Epithelial cell of esophagus (primary cell): ENCODE measurements around the gene HSBP1.
A peak's percentile ranks its signal among the peaks of the same experiment; 100 is the strongest.

Experiments
- DNase-seq: peaks from one replicate; pipeline ENCODE4 v3.0.0; 2010; ENCODE audit warnings: low read depth
- H3K4me3 ChIP-seq: 2 replicates; pipeline ENCODE4 v1.5.1; 2011; ENCODE audit warnings: mild to moderate bottlenecking, low read length, control low read depth
- CTCF ChIP-seq: IDR thresholded peaks from 2 replicates; pipeline ENCODE4 v1.5.1; 2011; ENCODE audit warnings: low read depth, mild to moderate bottlenecking, low read length, control low read depth, inconsistent platforms; ENCODE audit not compliant: insufficient read depth; ENCODE audit errors: missing control alignments

HSBP1 gene

GRCh38 chr16:83807710-83808572 lies at the start of gene HSBP1:
HSBP1 (plus strand) TSS chr16:83807978; CDS start chr16:83808077, 99 bp downstream.
- peak within 1 kb of the TSS; percentile 84 for H3K4me3 ChIP-seq
- DNase-seq, result peak; percentile 95
- TF ChIP-seq CTCF, result no peak

DNA sequence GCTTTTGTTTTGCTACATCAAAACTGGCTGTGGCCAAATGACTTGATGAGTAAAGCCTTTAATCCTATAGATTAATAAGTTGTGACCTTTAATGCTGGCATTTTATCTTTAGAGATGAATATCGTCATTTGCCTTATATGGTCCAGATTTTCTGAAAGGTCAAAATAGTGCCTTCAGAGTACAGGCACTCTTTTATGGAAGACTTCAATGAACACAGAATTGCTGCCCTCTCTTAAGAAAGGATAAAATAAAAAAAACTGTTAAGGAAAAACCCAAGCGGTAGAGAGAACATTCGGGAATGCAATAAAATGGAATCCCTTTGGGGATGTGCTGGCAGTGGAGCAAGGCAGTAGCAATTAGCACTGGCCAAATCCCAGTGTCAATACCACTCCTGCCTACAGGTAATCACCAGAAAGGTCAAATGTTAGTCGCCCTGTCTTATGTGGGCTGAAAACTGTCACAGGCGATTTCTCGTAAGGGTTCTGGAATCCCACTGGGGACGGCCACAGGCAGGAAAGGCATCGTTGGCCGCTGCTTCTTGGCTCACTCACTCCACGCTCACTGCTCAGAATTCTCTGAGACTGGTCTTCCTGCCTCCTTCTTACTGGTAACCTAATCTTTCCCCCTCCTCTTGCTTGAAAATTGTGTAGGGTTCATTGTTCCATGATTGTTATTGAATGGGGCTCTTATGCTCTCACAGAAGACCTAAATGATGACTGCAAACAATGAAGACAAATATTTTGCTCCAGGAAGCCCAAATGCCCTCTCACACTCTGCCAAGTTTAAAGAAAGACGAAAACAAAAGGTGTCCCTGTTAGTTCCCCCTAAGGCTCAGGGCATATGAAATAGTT lies 45.4 kb upstream of the HSBP1 start:
- TF ChIP-seq CTCF, result no peak

DNA sequence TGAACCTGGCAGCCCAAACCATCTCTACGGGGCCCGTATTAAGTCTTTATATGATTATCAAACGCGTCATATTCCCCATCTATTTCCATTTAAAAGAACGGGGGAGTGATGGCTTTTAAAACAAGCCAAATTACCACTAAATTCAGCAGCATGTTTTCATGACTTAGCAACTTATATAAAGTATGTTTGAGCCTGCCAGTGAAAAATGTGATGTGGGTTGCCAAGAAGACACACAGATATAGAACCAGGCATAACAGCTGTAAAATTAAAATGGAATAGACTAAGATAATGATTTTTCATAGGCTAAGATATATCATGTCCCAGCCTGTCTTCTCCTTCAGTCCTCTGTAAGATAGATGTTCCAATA lies 44.8 kb upstream of the HSBP1 start:
- no peak for DNase-seq
- H3K4me3 ChIP-seq, result no peak overlapping the region
- no peak for TF ChIP-seq CTCF

More for the DNA sequence above, 45.4 kb upstream of the HSBP1 start:
- no peak for DNase-seq
- no peak overlapping the region for H3K4me3 ChIP-seq

GRCh38 chr16:83768986-83769385 lies 38.8 kb upstream of the HSBP1 start:
- no peak for DNase-seq

GRCh38 chr16:83769397-83770008 lies 38.3 kb upstream of the HSBP1 start:
- no peak overlapping the region for H3K4me3 ChIP-seq
- DNase-seq, result no peak
- no peak for TF ChIP-seq CTCF

More at GRCh38 chr16:83768986-83769385, 38.8 kb upstream of the HSBP1 start:
- no peak overlapping the region for H3K4me3 ChIP-seq
- TF ChIP-seq CTCF, result no peak

DNA sequence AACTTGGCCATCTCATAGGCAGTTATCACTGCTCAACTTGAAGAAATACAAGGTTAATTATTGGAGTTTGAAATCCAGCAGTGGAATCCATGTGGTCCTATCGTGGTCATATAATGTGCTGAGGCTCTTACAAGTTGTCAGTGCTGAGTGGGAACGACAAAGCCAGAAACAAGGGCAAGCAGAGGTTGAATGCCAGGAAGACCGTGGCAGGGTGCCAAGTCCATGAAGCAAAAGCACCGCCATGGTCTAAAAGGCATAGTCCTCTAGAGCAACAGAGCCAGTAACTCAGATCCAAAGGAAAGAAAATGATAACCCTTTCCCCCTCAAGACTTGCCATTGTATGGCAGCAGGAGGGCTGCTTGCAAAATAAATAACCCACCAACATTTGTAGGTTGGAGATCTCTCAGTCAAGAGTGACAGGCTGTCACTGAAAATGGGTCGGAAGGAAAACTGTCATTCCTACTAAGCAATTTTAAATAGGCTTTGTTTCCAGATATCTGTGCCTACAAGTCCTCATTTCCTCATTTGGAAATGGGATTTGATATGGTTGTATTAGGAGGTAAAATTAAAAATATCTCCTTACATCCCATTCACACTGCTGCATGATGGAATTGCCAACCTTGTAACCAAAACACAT lies 36.4 kb upstream of the HSBP1 start:
- DNase-seq, result no peak
- TF ChIP-seq CTCF, result no peak
- no peak overlapping the region for H3K4me3 ChIP-seq
